ENCODE data around the gene MYO1E.

- TF ChIP-seq CTCF (IDR thresholded peaks at IDR 0.05; ENCODE audit: insufficient read depth, low read length, poor library complexity, severe bottlenecking) = no peak
- no peak for TF ChIP-seq EZH2phosphoT487 (conservative IDR thresholded peaks at IDR 0.05; ENCODE audit: low read length)
Observed at GRCh38 chr15:59140422-59141226, 232.0 kb downstream of the MYO1E start.
